ENCODE data around the gene RASSF7.

- TF ChIP-seq CTCF (IDR thresholded peaks at IDR 0.05) (no peak), POLR2A (IDR thresholded peaks at IDR 0.05) (no peak)
Observed at GRCh38 chr11:538431-539051, 22.2 kb upstream of the RASSF7 start.
